T-helper 2 cell (primary cell): ENCODE results near the gene PARD3B.
A peak's percentile ranks its signal among the peaks of the same experiment; 100 is the strongest.

ENCODE experiments used
- DNase-seq, 5 experiments: peaks; one replicate each; pipeline versions ENCODE4 v3.0.0 to v3.0.0-alpha.2; 2012 to 2022

PARD3B gene

GRCh38 chr2:205284334-205284733 lies 739.1 kb downstream of the PARD3B start:
- DNase-seq, result no peak

GRCh38 chr2:205287316-205287715 lies 742.0 kb downstream of the PARD3B start:
- DNase-seq, result no peak

GRCh38 chr2:205288686-205289085 lies 743.4 kb downstream of the PARD3B start:
- no peak for DNase-seq

- DNase-seq, result no peak
These were observed 745.0 kb downstream of the PARD3B start for GRCh38 chr2:205290299-205290698.

GRCh38 chr2:205292665-205293295 lies 747.5 kb downstream of the PARD3B start:
- no peak for DNase-seq

GRCh38 chr2:205293559-205293958 lies 748.3 kb downstream of the PARD3B start:
- no peak for DNase-seq

GRCh38 chr2:205296959-205297358 lies 751.7 kb downstream of the PARD3B start:
- no peak for DNase-seq

GRCh38 chr2:205297368-205297767 lies 752.1 kb downstream of the PARD3B start:
- no peak for DNase-seq

- no peak for DNase-seq
These were observed 752.6 kb downstream of the PARD3B start for GRCh38 chr2:205297846-205298245.

GRCh38 chr2:205311201-205311600 lies 765.9 kb downstream of the PARD3B start:
- no peak for DNase-seq

- DNase-seq, result no peak
These were observed 776.0 kb downstream of the PARD3B start for GRCh38 chr2:205321231-205321630.

- no peak for DNase-seq
These were observed 778.7 kb downstream of the PARD3B start for GRCh38 chr2:205323929-205324328.

- DNase-seq, result no peak
These were observed 779.1 kb downstream of the PARD3B start for GRCh38 chr2:205324355-205324754.

GRCh38 chr2:205333351-205333750 lies 788.1 kb downstream of the PARD3B start:
- DNase-seq, result no peak

GRCh38 chr2:205337274-205337673 lies 792.0 kb downstream of the PARD3B start:
- no peak for DNase-seq

GRCh38 chr2:205338156-205338555 lies 792.9 kb downstream of the PARD3B start:
- DNase-seq, result no peak

GRCh38 chr2:205343103-205343502 lies 797.8 kb downstream of the PARD3B start:
- no peak for DNase-seq

- DNase-seq, result no peak
These were observed 801.4 kb downstream of the PARD3B start for GRCh38 chr2:205346649-205347048.

- no peak for DNase-seq
These were observed 802.6 kb downstream of the PARD3B start for GRCh38 chr2:205347899-205348298.

GRCh38 chr2:205352094-205352493 lies 806.8 kb downstream of the PARD3B start:
- DNase-seq, result no peak

- DNase-seq, result no peak
These were observed 807.3 kb downstream of the PARD3B start for GRCh38 chr2:205352593-205352992.

- no peak for DNase-seq
These were observed 812.5 kb downstream of the PARD3B start for GRCh38 chr2:205357732-205358131.

- DNase-seq, result peak in 1 of 5 experiments; percentile 58
These were observed 813.1 kb downstream of the PARD3B start for GRCh38 chr2:205358351-205358815.

GRCh38 chr2:205361272-205361671 lies 816.0 kb downstream of the PARD3B start:
- DNase-seq, result no peak

- DNase-seq, result no peak
These were observed 816.7 kb downstream of the PARD3B start for GRCh38 chr2:205361970-205362369.
